EL (cell line): ENCODE data around the gene ADGRA1.

Experiments
- DNase-seq: peaks from one replicate; pipeline ENCODE4 v3.0.0-alpha.2; 2016

Gene ADGRA1

GRCh38 chr10:133056651-133057178, 31.0 kb upstream of the ADGRA1 start:
- no peak for DNase-seq

GRCh38 chr10:133058331-133059092, 29.2 kb upstream of the ADGRA1 start:
- peak; percentile 17 for DNase-seq

DNA sequence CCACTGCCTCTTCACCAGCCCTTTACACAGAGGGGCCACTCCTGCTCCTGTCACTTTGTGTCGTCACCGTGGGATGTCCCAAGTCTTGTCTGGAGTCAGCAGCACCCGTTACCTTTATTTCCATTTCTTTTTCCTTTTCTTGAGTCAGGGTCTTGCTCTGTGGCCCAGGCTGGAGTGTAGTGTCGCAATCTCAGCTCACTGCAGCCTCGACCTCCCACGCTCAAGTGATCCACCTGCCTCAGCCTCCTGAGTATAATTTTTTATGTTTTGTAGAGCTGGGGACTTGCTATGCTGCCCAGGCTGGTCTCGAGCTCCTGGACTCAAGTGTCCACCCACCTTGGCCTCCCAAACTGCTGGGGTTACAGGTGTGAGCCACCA, 28.6 kb upstream of the ADGRA1 start:
- no peak for DNase-seq

GRCh38 chr10:133059571-133059970, 28.2 kb upstream of the ADGRA1 start:
- no peak for DNase-seq

DNA sequence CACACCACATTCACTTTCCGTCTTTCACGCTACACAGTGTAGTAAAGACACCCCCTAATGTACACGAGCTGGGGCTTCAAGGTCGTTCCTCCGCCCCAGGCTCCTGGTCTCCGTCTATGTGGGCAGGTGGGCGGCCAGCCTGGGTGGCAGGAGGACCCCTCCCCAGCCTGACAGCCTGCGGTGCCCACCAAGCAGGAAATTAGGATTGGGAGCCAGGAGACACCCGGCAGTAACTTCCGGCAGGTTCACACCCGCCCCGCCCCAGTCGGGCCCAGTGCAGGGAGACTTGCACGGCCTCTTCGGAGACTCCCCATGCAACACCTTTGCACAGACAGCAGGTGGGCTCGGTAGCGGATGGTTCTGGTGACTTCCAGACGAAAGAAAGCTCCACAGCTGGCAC, 27.7 kb upstream of the ADGRA1 start:
- no peak for DNase-seq

- DNase-seq: no peak
These were observed 27.3 kb upstream of the ADGRA1 start for GRCh38 chr10:133060466-133060865.

DNA sequence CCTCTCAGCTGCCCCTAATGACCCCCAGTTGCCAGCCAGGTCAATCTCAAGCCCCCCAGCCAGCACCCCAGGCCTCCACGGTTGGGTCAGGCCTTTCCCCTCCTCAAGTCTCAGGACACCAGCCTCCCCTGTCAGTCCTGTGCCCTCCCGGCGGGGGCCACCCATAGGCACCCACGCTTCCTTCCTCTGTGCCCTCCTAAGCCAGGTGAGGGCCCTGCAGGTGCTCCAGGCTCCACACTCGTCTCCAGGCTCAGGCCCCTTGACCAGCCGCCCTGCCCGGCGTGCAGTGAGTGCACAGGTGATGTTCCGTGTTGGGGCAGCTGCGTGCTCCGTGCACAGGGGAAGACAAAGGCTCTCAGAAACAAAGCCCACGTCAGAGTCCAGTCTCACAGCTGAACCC, 26.8 kb upstream of the ADGRA1 start:
- DNase-seq: no peak

DNA sequence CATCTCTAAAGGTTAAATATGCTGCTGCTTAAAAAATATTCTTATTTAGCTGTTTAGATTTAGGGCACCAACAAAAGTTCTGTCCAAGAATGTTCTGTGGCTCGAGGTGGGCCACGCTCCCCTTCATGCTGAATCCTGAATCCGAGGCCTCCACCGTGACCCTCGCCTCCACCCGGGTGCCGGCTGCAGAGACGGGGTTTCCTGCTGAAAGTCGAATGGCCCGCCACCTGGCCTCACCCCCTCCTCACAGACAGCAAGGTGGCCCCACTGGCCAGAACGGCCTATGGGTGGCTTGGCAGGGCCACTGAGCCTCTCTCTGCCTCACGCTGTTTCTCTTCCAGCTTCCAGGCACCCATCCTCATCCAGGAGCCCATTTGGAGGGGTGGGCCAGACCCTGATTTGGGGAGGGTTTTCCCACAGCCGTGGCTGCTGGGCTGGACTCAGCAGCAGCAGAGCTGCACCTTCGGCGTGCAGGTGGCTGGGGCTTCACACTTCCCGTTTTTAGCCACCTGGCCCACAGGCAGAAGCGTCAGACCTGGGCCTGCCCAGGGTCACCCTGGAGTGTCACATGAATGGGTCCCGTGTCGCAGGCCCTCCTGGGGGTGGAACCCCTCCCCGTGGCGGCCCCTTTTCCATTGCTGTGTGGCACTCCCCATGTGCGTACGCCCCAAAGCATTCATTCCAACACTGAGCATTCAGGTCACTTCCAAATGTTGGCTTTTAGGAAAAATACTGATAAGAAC, 26.3 kb upstream of the ADGRA1 start:
- no peak for DNase-seq

DNA sequence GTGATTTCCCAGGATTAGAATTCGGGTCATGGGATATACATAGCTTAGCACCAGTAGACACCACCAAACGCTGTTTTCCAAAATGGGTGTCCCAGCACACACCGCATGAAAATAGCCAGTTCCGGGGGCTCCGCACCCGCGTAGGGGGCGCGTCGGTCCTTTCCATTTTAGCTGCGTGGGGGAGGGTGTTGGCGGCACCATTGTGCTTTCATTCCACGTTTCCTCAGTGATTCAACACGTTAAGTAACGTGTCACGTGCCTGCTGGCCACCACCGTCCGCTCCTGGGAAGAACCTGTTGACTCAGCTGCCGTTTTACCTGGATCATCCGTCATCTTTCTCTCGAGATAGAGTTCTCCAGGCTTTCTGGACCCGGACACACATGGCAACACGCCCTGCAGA, 25.6 kb upstream of the ADGRA1 start:
- DNase-seq: no peak

- no peak for DNase-seq
These were observed 25.1 kb upstream of the ADGRA1 start for GRCh38 chr10:133062635-133063034.

DNA sequence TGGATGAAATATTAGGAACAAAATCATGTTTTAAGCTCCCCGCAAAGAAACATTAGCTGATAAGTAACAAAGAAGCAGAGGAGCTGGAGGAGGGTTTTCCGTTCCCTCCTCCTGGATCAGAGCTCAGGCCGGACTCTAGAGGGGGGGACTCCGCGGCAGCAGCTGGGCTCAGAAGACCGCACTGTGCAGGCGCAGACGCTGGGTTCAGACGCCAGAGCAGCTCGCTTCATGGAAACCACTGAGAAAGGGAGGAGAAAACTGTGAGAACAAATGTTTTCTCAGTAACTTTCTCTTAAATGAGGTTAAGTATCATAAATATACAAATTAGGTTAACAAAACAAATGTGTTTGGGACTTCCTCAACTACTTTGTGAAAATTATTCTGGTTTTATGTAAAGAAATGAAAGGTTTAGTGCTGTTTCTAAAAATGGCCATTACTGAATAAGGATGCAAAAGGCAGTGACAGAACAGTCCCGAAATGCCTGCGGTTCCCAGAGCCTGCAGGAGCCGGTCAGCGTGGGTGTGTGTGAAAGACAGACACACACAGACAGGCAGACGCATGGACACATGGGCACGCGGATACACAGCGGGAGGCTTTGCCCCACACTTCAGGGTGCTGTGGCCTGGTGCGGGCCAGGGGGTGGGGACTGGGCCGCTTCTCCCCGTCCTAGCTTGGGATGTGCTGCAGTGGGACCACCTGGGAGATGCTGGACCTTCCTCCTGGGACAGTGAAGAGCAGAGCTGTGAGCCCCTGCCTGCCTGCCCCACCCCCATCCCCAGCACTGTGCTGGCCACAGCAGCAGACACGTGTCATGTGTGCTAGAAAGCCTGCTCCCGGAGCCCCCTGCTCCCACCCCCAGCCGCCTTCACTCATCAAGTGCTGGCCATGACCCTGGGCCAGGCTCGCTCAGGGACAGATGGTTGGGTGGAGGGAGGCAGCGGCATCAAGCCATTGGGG, 20.3 kb upstream of the ADGRA1 start:
- DNase-seq: no peak

GRCh38 chr10:133068111-133069032, 19.4 kb upstream of the ADGRA1 start:
- DNase-seq: no peak

DNA sequence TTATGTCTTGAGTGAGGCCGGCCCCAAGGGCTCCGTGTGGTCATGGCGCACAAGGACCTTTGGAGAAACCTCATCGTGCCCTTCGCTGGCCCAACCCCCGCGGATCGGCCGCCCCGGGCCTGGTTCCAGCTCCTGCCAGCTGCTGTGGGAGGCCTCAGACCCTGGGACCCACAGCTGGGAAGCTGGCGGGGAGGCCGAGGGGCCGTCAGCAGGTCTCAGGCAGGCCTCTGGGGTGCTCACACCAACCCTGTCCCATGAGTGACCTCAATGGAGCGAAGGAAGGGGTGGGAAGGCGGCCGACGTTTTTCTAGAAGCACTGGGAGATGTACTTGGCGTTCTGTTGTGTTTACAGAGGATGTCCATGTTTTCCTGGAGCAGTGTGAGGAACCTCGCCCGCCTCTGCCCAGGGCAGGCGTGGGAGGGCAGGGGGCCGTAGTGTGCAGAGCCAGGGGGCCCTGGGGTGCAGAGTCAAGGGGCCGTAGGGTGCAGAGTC, 18.6 kb upstream of the ADGRA1 start:
- no peak for DNase-seq

DNA sequence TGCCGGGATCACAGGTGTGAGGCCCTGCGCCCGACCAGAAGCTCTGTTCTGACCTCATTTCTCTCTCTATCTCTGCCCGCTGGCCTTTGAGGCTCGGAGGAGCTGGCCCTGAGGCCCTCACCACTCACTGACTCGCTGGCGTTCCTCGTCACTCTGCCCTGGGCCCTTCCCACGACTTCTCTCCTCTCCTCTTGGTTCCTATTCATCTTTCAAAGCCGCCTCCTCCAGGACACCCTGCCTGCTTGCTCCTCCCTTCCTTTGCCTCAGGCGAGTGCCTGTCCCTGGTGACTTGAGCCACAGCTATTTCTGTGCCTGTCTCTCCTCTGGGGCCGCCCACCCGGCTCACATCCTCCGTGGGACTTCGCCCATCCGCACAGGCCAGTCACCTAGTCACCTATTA, 17.3 kb upstream of the ADGRA1 start:
- peak; percentile 7 for DNase-seq

- no peak for DNase-seq
These were observed 16.9 kb upstream of the ADGRA1 start for GRCh38 chr10:133070810-133071209.

GRCh38 chr10:133071733-133072132, 16.0 kb upstream of the ADGRA1 start:
- DNase-seq: no peak

- DNase-seq: no peak
These were observed 15.5 kb upstream of the ADGRA1 start for GRCh38 chr10:133072196-133072595.

DNA sequence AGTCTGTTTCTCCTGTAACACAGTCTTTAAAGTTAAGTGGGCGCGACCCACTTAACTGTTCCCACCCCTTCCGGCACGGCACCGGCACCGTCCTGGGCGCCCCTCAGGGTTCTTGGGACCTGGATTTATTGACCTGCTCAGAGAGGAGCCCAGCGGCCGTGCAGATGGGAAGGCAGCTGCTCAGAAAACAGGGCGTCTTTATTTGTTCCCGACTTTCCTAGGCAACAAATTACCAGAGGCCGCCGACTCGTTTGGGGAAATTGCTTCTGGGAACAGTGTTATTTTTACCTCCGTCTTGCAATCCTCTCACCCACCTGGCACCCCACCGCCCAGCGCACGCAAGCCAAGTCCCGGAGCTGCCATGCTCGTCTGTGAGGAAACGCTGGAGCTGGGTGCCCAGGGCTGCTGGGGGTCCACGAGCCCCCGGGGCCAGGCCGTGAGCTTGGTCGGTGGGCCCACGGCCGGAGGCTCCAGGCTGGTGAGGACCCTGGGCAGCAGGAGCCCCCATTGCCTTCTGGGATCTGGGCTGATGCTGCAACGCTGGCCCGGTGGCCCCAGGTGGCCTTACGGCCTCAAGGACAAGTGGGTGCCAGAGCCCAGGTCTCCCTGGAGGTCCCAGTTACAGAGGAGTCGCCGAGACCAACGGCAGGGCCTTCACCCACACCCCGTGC, 14.9 kb upstream of the ADGRA1 start:
- DNase-seq: no peak

- no peak for DNase-seq
These were observed 12.2 kb upstream of the ADGRA1 start for GRCh38 chr10:133075346-133076137.
